Non-pigmented ciliary epithelial cell (primary cell): Measurements from ENCODE around the gene CD1D.
"Not testable (repeated sequence)": the region's sequence is repeated elsewhere in the genome, so short reads cannot be mapped to it uniquely, and the experiment has no call there.

Source experiments
- DNase-seq: peaks from one replicate; pipeline ENCODE4 v3.0.0-alpha.2; 2010; ENCODE audit warnings: low read depth

The CD1D gene

GRCh38 chr1:158180741-158181576 lies at the start of gene CD1D:
TSS of gene CD1D (plus strand) at chr1:158180895. CDS start at chr1:158181102, 207 bp downstream.
- no peak for DNase-seq

DNA sequence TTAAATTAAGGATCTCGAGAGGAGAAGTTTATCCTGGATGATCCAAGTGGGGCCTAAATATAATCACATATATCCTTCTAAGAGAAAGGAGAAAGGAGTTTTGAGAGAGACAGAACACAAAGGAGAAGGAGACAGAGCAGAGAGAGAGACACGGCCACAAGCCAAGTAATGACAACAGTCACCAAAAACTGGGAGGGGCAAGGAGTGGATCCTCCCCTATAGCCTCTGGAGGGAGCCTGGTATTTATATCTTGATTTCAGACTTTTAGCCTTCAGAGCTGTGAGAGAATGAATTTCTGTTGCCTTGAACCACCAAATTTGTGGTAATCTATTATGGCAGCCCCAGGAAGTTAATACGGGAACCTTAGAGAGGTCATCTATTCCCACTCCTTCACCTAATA lies 49.5 kb upstream of the CD1D start:
- DNase-seq = no peak

- no peak for DNase-seq
Measured at GRCh38 chr1:158140764-158141192, 39.9 kb upstream of the CD1D start.

DNA sequence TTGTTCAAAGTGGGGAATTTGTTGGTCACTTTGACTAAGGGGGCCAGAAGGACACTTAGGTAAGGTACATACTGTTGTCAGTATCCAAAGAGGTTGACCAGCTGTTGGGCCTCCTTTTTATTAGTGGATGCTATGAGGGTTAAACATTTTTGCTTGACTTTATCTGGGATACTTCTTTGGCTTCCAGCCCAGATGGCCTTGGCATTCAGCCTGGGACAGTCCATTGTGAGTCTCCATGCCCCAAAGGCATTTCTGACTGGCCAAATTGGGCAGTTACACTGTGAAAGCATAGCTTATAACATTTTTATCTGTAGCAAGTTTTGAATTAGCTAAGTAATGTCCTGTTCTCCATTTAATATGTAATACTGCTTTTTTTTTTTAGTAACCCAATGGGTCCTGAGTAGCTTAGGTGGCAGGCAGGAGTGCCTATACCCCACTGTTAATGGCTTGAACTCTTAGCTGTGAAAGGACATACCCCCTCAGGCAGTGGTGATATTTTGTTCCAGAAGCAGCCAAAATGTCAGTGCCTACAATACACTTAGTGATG lies 35.4 kb upstream of the CD1D start:
- no peak for DNase-seq

DNA sequence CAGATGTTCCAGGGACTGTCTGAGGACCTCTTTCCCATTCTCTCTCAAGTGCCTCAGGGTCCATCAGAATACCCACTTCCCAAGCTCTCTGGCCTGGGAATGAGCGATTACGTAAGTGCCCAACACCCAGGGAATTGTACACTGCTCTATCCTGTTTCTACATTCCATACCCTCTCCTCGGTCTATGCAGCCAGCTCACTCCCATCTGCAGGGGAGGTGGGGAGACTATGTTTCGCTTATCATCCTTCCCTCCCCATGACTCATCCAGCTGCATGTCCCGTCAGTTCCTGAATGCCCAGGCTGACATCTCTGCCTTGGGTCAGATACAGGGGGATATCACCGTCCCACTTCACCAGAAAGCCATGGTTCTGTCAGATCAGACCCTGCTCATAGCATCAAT lies 34.5 kb upstream of the CD1D start:
- DNase-seq = peak; percentile 15

- DNase-seq = no peak
Measured at GRCh38 chr1:158146739-158147138, 34.0 kb upstream of the CD1D start.

DNA sequence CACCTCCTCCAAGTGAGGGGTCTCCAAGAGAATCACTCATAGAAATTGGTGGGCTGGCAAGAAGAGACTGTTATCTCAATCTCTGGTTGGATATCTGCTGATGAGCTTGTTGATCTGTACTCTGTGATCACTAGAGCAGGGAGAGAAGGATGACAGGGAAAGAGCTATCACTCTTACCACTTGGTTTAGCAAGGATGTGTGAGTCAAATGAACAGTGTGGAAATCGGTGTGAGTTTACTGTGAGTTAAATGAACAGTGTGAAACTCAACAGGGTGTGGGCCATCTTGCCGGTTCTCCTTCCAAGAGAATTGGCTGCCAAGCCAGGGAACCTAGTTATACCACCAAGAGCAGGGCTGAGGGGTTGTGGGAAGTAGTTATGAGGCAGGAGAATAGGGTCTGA lies 33.3 kb upstream of the CD1D start:
- no peak for DNase-seq

GRCh38 chr1:158147869-158148268 lies 32.8 kb upstream of the CD1D start:
- DNase-seq = no peak

DNA sequence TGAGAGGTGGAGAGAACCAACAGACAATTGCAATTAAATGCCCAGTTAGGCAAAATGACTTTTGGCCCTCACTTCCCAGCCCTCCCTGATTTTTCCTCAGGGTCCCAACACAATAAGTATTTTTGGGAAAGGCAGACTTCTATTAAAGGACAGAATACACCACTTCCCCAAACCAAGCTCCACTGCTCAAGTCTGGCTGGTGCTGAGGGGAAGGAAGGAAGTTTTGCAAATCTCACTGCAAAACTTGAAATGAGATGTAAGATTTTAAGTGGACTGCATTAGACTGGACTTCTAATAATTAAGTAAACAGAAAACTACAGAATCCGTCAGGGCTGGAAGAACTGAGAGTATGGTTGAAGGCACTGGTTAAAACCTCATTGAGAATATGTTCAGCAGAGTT lies 32.2 kb upstream of the CD1D start:
- DNase-seq = no peak

DNA sequence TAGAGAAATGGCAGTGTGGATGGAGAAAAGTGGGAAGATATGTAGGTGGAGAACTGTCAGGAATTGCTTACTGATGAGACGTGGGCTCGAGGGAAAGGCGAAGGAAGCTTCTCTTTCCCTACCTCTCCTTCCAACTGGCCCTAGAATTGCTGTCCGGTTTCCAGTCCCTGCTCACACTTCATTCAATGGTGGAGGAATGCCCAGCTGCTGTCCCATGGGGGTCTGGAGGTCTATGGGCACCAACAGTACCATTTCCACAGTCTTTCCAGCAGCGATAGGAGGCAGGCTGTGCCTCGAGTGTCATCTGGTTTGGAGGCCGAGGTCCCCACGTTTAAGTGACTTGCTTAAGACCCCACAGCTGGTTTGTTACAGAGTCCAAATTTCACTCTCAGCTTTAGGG lies 31.5 kb upstream of the CD1D start:
- no peak for DNase-seq

DNA sequence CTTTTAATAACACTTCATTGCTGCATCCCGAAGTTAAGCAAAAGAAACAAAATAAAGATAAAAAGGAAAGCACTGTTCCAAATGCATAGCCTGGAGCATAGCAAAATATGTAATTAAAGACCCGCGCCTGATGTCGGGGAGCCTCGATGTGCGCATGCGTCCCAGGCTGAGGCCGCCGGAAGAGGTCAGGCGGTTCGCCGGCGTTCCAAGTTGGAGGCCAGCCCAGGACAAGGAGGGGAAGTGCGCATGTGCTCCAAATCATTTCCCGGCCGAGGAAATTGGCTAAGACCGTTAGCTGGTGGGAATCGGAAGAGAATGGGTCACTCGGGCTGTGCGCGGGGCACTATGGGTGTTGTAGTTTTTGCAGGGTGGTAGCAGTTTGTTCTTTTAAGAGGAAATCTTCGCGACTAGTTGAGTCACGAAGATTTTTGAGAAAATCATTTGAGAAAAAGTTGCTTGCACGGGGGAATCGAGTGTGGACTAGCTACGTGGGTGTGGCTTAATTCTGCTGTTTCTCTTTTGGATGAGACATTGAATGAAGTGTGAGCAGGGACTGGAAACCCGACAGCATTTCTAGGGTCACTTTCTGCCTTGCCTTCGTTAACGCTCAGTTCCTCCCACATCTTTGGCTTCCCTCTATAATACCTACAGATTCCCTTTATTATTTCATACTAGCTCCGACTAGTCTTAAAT lies 31.0 kb upstream of the CD1D start:
- peak; percentile 83 for DNase-seq

DNA sequence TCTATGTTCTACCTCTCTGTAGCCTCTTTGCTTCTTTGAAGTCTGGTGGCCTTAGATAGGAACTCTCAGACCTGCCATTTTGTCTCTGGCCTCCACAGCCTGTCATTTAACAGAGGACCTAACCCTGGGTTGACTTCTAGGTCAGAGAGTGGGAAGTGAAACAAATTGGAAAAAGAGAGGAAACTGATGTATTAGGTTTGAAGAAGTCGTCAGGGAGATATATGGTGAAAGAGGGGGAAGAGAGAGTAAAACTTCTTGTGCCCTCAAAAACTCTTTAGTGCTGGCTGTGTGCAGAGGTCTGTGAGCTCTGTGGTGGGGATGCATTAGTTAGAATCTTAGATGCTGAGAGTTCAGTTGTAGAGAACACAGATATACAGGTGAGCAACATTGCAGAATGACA lies 30.2 kb upstream of the CD1D start:
- DNase-seq = no peak

DNA sequence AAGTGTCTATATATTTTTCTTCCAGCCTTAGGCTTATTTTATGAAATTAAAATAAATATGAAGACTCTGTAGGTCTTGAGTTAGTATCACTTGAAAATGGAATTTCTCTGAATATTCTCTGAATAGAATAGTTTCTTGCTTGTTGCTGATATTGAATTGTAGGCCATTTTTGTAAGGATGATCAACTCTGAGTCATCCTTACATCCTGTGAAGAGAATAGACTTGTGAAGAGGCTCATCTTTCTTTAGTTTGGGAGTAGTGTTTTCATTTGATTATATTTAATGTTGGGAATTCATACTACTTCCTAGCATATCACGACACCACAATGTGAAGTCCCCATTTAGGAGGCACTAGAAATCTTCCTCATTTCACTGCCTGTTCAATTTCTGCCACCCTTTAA lies 27.5 kb upstream of the CD1D start:
- no peak for DNase-seq

GRCh38 chr1:158153746-158154444 lies 26.8 kb upstream of the CD1D start:
- DNase-seq = no peak

DNA sequence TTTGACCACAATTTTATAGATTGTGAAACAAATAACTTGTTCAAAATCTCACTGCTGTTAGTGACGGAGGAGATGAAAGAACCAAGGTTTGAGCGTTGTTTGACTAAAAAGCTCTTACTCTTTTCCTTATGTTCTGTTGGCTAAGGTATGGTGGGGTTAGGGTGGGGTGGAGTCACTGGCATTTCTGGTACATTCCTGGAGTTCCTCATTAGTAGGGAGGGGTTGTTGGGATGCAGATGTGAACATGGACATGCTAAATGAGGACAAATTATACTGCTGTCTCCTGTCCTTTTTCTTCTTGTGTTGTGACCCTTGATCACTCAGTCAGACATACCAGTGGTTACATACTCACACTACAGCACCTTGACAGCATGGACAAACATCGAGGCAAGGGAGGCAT lies 26.2 kb upstream of the CD1D start:
- no peak for DNase-seq

- DNase-seq = no peak
Measured at GRCh38 chr1:158155673-158156072, 25.0 kb upstream of the CD1D start.

DNA sequence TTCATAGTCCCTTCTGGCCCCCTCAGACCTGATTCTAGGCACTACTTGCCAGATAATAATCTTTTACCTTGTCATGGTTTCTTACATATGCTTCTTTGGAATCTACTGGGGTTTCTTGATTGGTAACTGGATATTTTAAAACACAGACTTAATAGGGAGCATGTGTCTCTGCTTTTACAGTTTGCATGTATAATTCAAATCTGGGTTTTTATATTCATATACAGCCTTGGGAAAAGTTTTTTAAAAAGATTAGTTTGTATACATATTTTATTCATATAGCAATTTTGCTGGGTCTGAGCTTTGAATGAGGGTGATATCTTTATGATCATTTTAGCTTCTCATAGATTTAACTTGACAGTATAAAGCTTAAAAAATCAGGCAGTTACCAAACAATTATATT lies 21.1 kb upstream of the CD1D start:
- DNase-seq = no peak

DNA sequence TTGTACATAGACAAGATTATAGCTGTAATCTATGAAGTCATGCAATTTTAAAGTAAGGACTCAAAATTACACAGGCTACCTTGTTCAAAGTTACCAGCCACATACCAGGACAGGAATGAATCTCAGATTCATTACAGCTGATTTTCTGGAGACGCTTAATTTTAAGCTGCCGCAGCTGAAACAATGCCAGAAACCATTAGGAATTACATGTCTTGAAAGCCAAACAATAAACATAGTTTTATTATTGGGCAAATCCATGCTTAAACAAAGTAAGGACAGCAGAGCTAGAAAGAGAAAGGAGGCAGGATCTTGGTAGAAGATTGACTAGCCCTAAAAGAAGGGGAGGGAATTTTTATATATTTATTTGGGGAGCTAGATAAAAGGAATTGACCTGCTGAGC lies 19.2 kb upstream of the CD1D start:
- no peak for DNase-seq

GRCh38 chr1:158163000-158163947 lies 17.4 kb upstream of the CD1D start:
- DNase-seq = no peak

- no peak for DNase-seq
Measured at GRCh38 chr1:158169105-158169504, 11.6 kb upstream of the CD1D start.

GRCh38 chr1:158175915-158176314 lies 4.8 kb upstream of the CD1D start:
- DNase-seq = not testable (repeated sequence)

GRCh38 chr1:158176399-158176798 lies 4.3 kb upstream of the CD1D start:
- no peak for DNase-seq
